HG02798 (cell line): ENCODE measurements around the gene CT45A9.
"Not testable (repeated sequence)": the region's sequence is repeated elsewhere in the genome, so short reads cannot be mapped to it uniquely, and the experiment has no call there.

Source experiments
- ATAC-seq: cut with Tn5 transposase; IDR thresholded peaks from one replicate; pipeline ENCODE4 v1.9.1; 2021; ENCODE audit warnings: mild to moderate bottlenecking; ENCODE audit not compliant: unreplicated experiment, poor library complexity

Gene CT45A9, protein sequence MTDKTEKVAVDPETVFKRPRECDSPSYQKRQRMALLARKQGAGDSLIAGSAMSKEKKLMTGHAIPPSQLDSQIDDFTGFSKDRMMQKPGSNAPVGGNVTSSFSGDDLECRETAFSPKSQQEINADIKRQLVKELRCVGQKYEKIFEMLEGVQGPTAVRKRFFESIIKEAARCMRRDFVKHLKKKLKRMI

DNA sequence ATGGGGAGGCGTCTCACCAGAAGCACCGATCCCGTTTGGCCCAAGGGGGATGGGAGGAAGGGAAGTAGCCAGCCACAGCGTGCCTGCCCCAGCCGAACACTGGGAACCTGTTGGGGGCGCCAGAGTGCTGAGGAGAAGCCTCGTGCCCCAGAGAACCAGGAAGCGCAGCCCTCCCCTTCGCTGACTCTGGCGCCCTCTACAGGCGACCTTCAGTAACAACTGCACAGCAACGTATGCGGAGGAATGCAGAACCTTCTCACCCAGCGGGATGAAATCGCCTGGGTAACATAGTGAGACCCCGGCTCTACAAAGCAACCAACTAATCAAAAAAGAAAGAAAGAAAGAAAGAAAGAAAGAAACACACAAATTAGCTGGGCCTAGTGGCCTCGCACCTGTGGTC is at the start of gene CT45A9:
CT45A9 (minus strand) TSS at position 101 of the 400 bp plus-strand sequence. CDS start 3,751 bp downstream, outside the sequence.
- ATAC-seq, result not testable (repeated sequence)

DNA sequence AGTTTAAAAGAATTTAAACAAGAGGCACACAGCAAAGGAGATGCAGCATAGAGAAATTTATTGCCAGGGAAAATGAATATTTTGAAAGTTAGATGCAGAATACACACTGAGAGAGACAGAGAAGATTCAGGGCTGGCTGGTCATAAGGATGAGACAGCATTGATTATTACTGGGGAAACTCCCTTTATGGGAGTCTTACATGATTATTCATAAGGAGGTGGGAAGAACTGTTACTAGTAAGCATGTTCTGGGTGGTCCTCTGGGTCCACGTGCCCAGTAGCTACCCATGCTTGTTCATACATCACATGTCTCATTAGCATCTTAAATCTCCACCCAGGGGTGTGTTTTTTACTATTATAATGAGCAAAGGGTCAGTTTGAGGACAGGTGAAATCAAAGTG is 48.9 kb upstream of the CT45A9 start:
- ATAC-seq, result not testable (repeated sequence)

GRCh38 chrX:135914404-135914803 is 42.8 kb upstream of the CT45A9 start:
- ATAC-seq, result no peak

DNA sequence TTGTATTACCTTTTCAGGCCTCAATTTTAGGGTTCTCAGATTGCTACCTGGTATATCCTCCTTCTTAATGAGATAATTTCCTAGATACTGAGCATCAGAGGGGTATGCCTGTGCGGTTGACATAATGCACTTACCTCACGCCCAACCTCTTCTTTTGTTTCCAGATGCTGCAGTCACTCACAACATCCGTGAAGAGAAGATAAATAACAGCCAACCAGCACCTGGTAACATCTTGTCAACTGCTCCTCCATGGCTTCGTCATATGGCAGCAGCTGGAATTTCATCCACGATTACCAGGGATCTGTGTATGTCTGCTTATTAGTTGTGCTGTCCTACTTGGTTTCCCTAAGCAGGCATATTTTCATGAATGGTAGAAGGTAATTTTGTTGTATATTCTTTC is 38.6 kb upstream of the CT45A9 start:
- no peak for ATAC-seq

GRCh38 chrX:135893294-135893817 is 21.7 kb upstream of the CT45A9 start, which contains the start of the genes CT45A10 and SAGE1:
Gene CT45A10 (minus strand): TSS chrX:135893444. CDS start chrX:135885344, 8,100 bp downstream.
Gene SAGE1 (plus strand): TSS chrX:135893716. CDS start chrX:135896243, 2,527 bp downstream.
- ATAC-seq, result no peak

DNA sequence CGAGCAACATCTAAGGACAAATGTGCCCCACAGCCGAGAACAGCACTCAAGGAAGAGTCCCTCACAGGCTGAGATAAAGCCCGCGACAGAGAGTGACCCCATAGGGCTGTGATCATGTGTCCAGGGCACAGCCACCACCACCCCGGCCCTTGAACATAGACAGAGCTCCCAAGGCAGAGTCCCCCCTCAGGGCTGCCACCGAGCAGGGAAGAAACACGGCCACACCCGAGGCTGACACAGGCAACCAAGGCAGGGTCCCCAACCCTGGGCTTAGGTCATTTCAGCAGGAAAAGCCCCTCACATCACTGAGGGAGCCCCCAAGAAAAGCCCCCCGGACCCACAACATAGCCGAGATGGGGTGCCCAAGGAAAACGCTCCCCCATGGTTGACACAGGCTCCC is 21.2 kb upstream of the CT45A9 start:
- no peak for ATAC-seq

GRCh38 chrX:135890087-135890585 is 18.5 kb upstream of the CT45A9 start:
- no peak for ATAC-seq

GRCh38 chrX:135888976-135889375 is 17.4 kb upstream of the CT45A9 start:
- ATAC-seq, result not testable (repeated sequence)

DNA sequence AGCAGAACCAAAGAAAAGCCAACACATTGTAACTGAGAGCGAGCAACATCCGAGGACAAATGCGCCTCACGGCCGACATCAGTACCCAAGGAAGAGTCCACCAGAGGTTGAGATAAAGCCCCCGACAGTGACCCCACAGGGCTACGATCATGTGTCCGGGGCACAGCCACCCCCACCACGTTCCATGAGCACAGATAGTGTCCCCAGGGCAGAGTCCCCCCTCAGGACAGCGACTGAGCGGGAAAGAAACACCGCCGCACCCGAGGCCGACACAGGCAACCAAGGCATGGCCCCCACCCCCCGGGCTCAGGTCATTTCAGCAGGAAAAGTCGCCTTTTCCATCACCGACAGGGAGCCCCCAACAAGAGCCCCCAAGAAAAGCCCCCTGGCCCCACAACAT is 16.6 kb upstream of the CT45A9 start:
- ATAC-seq, result not testable (repeated sequence)

DNA sequence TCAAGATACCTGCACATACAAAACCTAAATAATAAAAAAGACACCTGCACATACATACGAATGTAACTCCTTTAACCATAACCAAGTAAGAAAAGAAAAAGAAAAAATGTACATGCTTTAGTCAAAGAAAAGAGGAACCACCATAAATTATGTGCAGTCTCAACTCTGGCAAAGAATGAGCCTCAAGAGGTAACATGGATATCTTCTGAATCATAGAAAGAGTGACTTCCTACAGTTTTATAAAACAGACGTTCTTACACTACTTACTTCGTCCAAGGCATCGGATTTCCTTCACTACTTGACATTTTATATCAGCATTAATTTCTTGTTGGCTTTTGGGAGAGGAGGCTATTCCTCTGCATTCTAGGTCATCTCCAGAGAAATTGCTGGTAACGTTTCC is 11.1 kb upstream of the CT45A9 start:
- ATAC-seq, result not testable (repeated sequence)

GRCh38 chrX:135854438-135854837 is 17.2 kb downstream of the CT45A9 start, which contains the start of gene CT45A8:
Gene CT45A8 (minus strand): TSS chrX:135854538. CDS start chrX:135850783, 3,755 bp downstream.
- not testable (repeated sequence) for ATAC-seq

DNA sequence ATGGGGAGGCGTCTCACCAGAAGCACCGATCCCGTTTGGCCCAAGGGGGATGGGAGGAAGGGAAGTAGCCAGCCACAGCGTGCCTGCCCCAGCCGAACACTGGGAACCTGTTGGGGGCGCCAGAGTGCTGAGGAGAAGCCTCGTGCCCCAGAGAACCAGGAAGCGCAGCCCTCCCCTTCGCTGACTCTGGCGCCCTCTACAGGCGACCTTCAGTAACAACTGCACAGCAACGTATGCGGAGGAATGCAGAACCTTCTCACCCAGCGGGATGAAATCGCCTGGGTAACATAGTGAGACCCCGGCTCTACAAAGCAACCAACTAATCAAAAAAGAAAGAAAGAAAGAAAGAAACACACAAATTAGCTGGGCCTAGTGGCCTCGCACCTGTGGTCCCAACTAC is 34.4 kb downstream of the CT45A9 start, which contains the start of gene CT45A7:
CT45A7 (minus strand) TSS at position 101 of the 400 bp plus-strand sequence. CDS start 3,747 bp downstream, outside the sequence.
- ATAC-seq, result not testable (repeated sequence)

- ATAC-seq, result not testable (repeated sequence)
Observed at GRCh38 chrX:135819912-135820311, 51.7 kb downstream of the CT45A9 start, which contains the start of gene CT45A2. Gene CT45A2 (minus strand): TSS chrX:135820012. CDS start chrX:135816265, 3,747 bp downstream.
